GM12891 (cell line): Measurements from ENCODE around the gene MED13L.

Experiments used
- POLR2A ChIP-seq: IDR thresholded peaks from 2 replicates; pipeline ENCODE4 v1.6.1; 2011; ENCODE audit warnings: low read depth, low read length, control low read depth
- POU2F2 ChIP-seq: IDR thresholded peaks from 2 replicates; pipeline ENCODE4 v1.6.1; 2011; ENCODE audit warnings: low read depth, mild to moderate bottlenecking, control low read depth, low read length, moderate library complexity
- TAF1 ChIP-seq: IDR thresholded peaks from 2 replicates; pipeline ENCODE4 v1.6.1; 2011; ENCODE audit warnings: low read depth, low read length, control low read depth

DNA sequence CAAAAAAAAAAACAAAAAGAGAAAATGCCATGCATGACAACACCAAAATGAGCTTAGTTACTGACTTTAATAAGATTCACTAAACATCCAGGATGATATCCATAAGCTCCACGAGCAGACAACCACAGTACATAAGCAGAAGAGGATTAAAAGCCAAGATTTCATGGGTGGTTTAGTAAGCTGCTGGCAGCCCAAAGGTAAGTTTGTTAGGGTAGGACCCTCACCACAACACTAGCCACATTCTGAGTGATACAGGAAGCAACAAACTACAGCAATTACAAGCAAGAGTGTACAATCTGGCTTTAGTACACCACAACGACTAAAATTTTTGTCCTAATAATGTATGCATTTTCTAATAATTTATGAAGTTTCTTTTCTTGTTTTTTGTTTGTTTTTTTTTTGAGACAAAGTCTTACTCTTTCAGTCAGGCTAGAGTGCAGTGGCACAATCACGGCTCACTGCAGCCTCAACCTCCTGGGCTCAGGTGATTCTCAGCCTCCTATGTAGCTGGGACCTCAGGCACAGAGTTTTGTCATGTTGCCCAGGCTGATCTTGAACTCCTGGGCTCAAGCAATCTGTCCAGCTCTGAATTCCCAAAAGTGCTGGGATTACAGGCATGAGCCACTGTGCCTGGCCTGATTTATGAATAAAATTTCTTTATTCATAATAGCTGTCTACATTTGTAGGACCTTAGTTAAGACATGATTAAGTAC, 221.4 kb downstream of the MED13L start:
- TF ChIP-seq POLR2A (no peak), TAF1 (no peak), POU2F2 (no peak)
